HEK293 (cell line): ENCODE data around the gene TCERG1L.

ENCODE experiments used
- CTCF ChIA-PET: fragments of 350-600 bp; formaldehyde crosslinking; extraction: SDS; loops from one replicate; lab custom pipeline; 2021; ENCODE audit warnings: antibody characterized with exemption; lab: Yijun Ruan, JAX
- POLR2A ChIA-PET: fragments of 300-600 bp; formaldehyde crosslinking; extraction: SDS; loops from one replicate; lab custom pipeline; 2020; ENCODE audit warnings: antibody characterized with exemption, inconsistent platforms; lab: Yijun Ruan, JAX
- H3K27ac ChIP-seq: fragments of 200-500 bp; sonication (Bioruptor generic); 2 replicates; pipeline ENCODE4 v1.5.1; 2014; ENCODE audit warnings: low read depth, low read length, control low read depth, inconsistent platforms; ENCODE audit errors: extremely low read depth
- H3K36me3 ChIP-seq, 2 experiments: fragments of 200-500 bp in 1 of 2; sonication (Bioruptor generic) in 1 of 2; 1 replicate in 1 of 2; 2 replicates in 1 of 2; pipeline ENCODE4 v1.5.1; 2014 to 2017; ENCODE audit warnings: inconsistent platforms in 2 of 2, low read length in 2 of 2; ENCODE audit not compliant: control insufficient read depth in 2 of 2, insufficient read depth in 1 of 2
- H3K4me1 ChIP-seq: fragments of 200-500 bp; sonication (Bioruptor generic); 2 replicates; pipeline ENCODE4 v1.5.1; 2014; ENCODE audit warnings: mild to moderate bottlenecking, low read length, inconsistent platforms; ENCODE audit not compliant: control insufficient read depth, insufficient read depth
- H3K4me3 ChIP-seq: 2 replicates; pipeline ENCODE4 v1.5.1; 2011; ENCODE audit warnings: low read depth, mild to moderate bottlenecking, control low read depth, low read length, moderate library complexity
- H3K9me3 ChIP-seq: fragments of 200-500 bp; sonication (Bioruptor generic); 2 replicates; pipeline ENCODE4 v1.5.1; 2014; ENCODE audit warnings: low read depth, low read length, inconsistent platforms; ENCODE audit not compliant: control insufficient read depth, insufficient read depth
- KLF16 ChIP-seq: fragments of 450-650 bp; formaldehyde crosslinking; IDR thresholded peaks from 2 replicates; pipeline ENCODE4 v1.5.1; 2017; ENCODE audit warnings: missing biosample characterization, missing genetic modification characterization
- OVOL3 ChIP-seq: fragments of 450-650 bp; formaldehyde crosslinking; IDR thresholded peaks from 2 replicates; pipeline ENCODE4 v1.5.1; 2016; ENCODE audit warnings: missing biosample characterization, missing genetic modification characterization
- ZBTB20 ChIP-seq: fragments of 450-650 bp; formaldehyde crosslinking; IDR thresholded peaks from 2 replicates; pipeline ENCODE4 v1.5.1; 2016; ENCODE audit warnings: missing biosample characterization, missing genetic modification characterization
- ZEB2 ChIP-seq: fragments of 450-650 bp; formaldehyde crosslinking; IDR thresholded peaks from 2 replicates; pipeline ENCODE4 v1.5.1; 2016; ENCODE audit warnings: missing biosample characterization, missing genetic modification characterization
- ZNF133 ChIP-seq: fragments of 450-650 bp; formaldehyde crosslinking; IDR thresholded peaks from 2 replicates; pipeline ENCODE4 v1.5.1; 2016; ENCODE audit warnings: missing biosample characterization, missing genetic modification characterization
- ZNF155 ChIP-seq: fragments of 450-650 bp; formaldehyde crosslinking; IDR thresholded peaks from 2 replicates; pipeline ENCODE4 v1.5.1; 2016; ENCODE audit warnings: missing biosample characterization, missing genetic modification characterization
- ZNF221 ChIP-seq: fragments of 450-650 bp; formaldehyde crosslinking; IDR thresholded peaks from 2 replicates; pipeline ENCODE4 v1.5.1; 2017; ENCODE audit warnings: missing biosample characterization, missing genetic modification characterization, borderline replicate concordance
- ZNF23 ChIP-seq: fragments of 450-650 bp; formaldehyde crosslinking; IDR thresholded peaks from 2 replicates; pipeline ENCODE4 v1.5.1; 2016; ENCODE audit warnings: missing biosample characterization, missing genetic modification characterization, borderline replicate concordance
- ZNF266 ChIP-seq: fragments of 450-650 bp; formaldehyde crosslinking; IDR thresholded peaks from 2 replicates; pipeline ENCODE4 v1.5.1; 2016; ENCODE audit warnings: missing biosample characterization, missing genetic modification characterization, low read depth
- ZNF302 ChIP-seq: fragments of 450-650 bp; formaldehyde crosslinking; IDR thresholded peaks from 2 replicates; pipeline ENCODE4 v1.5.1; 2016; ENCODE audit warnings: missing biosample characterization, missing genetic modification characterization, low read depth
- ZNF335 ChIP-seq: fragments of 450-650 bp; formaldehyde crosslinking; conservative IDR thresholded peaks from 2 replicates; pipeline ENCODE4 v1.5.1; 2016; ENCODE audit warnings: missing biosample characterization, missing genetic modification characterization
- ZNF341 ChIP-seq: fragments of 450-650 bp; formaldehyde crosslinking; IDR thresholded peaks from 2 replicates; pipeline ENCODE4; 2016; ENCODE audit warnings: low read depth, missing biosample characterization, missing genetic modification characterization
- ZNF423 ChIP-seq: fragments of 450-650 bp; formaldehyde crosslinking; IDR thresholded peaks from 2 replicates; pipeline ENCODE4 v1.5.1; 2016; ENCODE audit warnings: missing biosample characterization, missing genetic modification characterization
- ZNF529 ChIP-seq: fragments of 450-650 bp; formaldehyde crosslinking; IDR thresholded peaks from 2 replicates; pipeline ENCODE4 v1.5.1; 2017; ENCODE audit warnings: missing genetic modification characterization, missing biosample characterization; ENCODE audit not compliant: insufficient replicate concordance
- ZNF610 ChIP-seq: fragments of 450-650 bp; formaldehyde crosslinking; IDR thresholded peaks from 2 replicates; pipeline ENCODE4 v1.5.1; 2016; ENCODE audit warnings: missing biosample characterization, missing genetic modification characterization, borderline replicate concordance
- ZNF707 ChIP-seq: fragments of 450-650 bp; formaldehyde crosslinking; IDR thresholded peaks from 2 replicates; pipeline ENCODE4 v1.5.1; 2016; ENCODE audit warnings: missing biosample characterization, missing genetic modification characterization
- ZNF785 ChIP-seq: fragments of 450-650 bp; formaldehyde crosslinking; IDR thresholded peaks from 2 replicates; pipeline ENCODE4 v1.5.1; 2016; ENCODE audit warnings: missing biosample characterization, missing genetic modification characterization
- ZNF830 ChIP-seq: fragments of 450-650 bp; IDR thresholded peaks from 2 replicates; pipeline ENCODE4 v1.5.0; 2018; ENCODE audit warnings: missing biosample characterization, missing genetic modification characterization, low read depth, mild to moderate bottlenecking, moderate library complexity
- ZSCAN30 ChIP-seq: fragments of 450-650 bp; IDR thresholded peaks from 2 replicates; pipeline ENCODE4 v1.5.1; 2018; ENCODE audit warnings: missing biosample characterization, mild to moderate bottlenecking, missing genetic modification characterization, moderate library complexity
- ZXDB ChIP-seq: fragments of 450-650 bp; formaldehyde crosslinking; IDR thresholded peaks from 2 replicates; pipeline ENCODE4 v1.5.1; 2016; ENCODE audit warnings: missing biosample characterization, missing genetic modification characterization
- TF ChIP-seq, protein P1 (sequence below): fragments of 450-650 bp; formaldehyde crosslinking; IDR thresholded peaks from 2 replicates; pipeline ENCODE4 v1.5.1; 2016; ENCODE audit warnings: missing biosample characterization, missing genetic modification characterization, low read depth
- TF ChIP-seq, protein P2 (sequence below): fragments of 450-650 bp; formaldehyde crosslinking; IDR thresholded peaks from 2 replicates; pipeline ENCODE4 v1.5.1; 2016; ENCODE audit warnings: missing biosample characterization, missing genetic modification characterization

Gene TCERG1L

DNA sequence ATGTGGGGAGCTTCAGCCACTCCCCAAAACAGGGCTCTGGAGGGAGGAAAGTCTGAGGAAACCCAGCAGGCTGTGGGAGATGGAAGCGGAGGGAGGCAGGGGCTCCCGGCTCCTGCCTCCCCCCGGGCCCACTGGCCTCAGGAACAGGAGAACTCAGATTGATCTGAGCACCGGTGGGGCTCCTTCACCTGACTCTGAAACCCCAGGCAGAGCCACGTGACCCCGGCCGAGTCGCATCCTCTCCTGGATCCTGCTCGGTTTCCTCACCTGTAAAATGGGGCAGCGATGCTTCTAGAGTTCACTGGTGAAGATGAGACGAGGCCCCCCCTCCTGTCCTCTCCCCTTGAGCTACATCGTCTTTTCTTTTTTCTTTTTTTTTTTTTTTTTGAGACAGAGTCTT is 33.6 kb downstream of the TCERG1L start (continued):
- TF ChIP-seq, protein P1, sequence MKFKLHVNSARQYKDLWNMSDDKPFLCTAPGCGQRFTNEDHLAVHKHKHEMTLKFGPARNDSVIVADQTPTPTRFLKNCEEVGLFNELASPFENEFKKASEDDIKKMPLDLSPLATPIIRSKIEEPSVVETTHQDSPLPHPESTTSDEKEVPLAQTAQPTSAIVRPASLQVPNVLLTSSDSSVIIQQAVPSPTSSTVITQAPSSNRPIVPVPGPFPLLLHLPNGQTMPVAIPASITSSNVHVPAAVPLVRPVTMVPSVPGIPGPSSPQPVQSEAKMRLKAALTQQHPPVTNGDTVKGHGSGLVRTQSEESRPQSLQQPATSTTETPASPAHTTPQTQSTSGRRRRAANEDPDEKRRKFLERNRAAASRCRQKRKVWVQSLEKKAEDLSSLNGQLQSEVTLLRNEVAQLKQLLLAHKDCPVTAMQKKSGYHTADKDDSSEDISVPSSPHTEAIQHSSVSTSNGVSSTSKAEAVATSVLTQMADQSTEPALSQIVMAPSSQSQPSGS (tag by site-specific recombination) = no peak
- TF ChIP-seq ZNF302 (tag by site-specific recombination) = no peak
- TF ChIP-seq ZNF335 (tag by site-specific recombination) = no peak
- no peak for TF ChIP-seq ZSCAN30 (tag by site-specific recombination)

DNA sequence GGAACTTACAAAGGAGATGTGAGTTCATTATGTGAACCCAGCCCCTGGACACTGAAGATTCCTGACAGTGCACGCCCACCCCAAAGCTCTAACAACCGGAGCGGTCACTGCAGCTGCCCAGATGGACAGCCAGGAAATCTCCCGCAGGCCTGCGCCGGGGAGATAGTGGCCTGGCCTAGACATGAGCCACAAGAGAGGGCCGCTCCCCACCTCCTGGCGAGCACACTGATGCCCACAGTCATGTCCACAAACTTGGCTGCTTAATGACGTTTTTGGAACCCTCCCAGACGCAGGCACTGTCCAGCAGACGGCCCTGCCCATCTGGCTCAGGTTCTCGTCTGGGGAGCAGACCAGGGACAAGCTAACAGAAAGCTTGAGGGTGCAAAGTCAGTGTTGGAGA is 34.2 kb downstream of the TCERG1L start:
- no peak overlapping the region for H3K4me3 ChIP-seq
- no peak overlapping the region for H3K27ac ChIP-seq
- POLR2A ChIA-PET = no interaction called here
- no peaks in the 10 kb centered on the region for H3K36me3 ChIP-seq
- TF ChIP-seq ZNF529 (tag by site-specific recombination) (no peak), ZEB2 (tag by site-specific recombination) (no peak), ZNF341 (tag by site-specific recombination) (no peak), ZNF830 (tag by site-specific recombination) (no peak), ZNF133 (tag by site-specific recombination) (no peak), ZNF221 (tag by site-specific recombination) (no peak), ZNF707 (tag by site-specific recombination) (no peak), ZNF266 (tag by site-specific recombination) (no peak), ZNF785 (no peak), ZNF23 (tag by site-specific recombination) (no peak), ZXDB (no peak), ZNF610 (tag by site-specific recombination) (no peak), OVOL3 (tag by site-specific recombination) (no peak)
- no peaks in the 10 kb centered on the region for H3K4me1 ChIP-seq
- H3K9me3 ChIP-seq = no peaks in the 10 kb centered on the region
- CTCF ChIA-PET = no interaction called here

DNA sequence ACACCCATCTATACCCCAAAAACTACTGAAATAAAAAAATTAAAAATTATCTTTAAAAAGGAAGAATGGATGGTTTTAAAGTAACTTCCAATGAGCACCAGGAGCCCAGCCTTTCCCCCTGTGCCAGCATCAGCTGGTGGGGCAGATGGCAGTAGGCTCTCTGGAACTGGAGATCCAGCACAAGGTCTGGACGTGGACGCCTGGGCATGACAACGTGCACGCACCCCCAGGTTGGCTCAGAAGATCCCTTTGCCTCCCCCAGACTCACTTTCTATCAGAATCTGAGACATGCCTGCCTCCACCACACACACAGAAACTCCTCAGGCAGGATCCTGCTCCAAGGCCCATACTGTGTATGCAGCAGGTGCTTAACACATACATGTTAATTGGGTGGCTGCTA is 35.8 kb downstream of the TCERG1L start:
- Histone ChIP-seq H3K27ac (no peak overlapping the region), H3K4me1 (no peaks in the 10 kb centered on the region), H3K36me3 (no peaks in the 10 kb centered on the region), H3K4me3 (no peak overlapping the region), H3K9me3 (no peaks in the 10 kb centered on the region)
- CTCF ChIA-PET = no interaction called here
- POLR2A ChIA-PET = no interaction called here
- TF ChIP-seq KLF16 (tag by site-specific recombination) = no peak
- TF ChIP-seq, protein P2, sequence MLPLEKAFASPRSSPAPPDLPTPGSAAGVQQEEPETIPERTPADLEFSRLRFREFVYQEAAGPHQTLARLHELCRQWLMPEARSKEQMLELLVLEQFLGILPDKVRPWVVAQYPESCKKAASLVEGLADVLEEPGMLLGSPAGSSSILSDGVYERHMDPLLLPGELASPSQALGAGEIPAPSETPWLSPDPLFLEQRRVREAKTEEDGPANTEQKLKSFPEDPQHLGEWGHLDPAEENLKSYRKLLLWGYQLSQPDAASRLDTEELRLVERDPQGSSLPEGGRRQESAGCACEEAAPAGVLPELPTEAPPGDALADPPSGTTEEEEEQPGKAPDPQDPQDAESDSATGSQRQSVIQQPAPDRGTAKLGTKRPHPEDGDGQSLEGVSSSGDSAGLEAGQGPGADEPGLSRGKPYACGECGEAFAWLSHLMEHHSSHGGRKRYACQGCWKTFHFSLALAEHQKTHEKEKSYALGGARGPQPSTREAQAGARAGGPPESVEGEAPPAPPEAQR (tag by site-specific recombination) = no peak
- TF ChIP-seq ZNF302 (tag by site-specific recombination) = no peak
- no peak for TF ChIP-seq ZBTB20
- TF ChIP-seq ZNF155 = no peak
- TF ChIP-seq ZNF423 (tag by site-specific recombination) = no peak
